HepG2 (cell line): Measurements from ENCODE around the gene PLIN5. TPM values are rescaled to one million over a fixed set of nuclear protein-coding genes. Genes with fewer than 3 reads are reported as not detected.

Experiments used
- ARHGAP35 ChIP-seq: sonication (generic); formaldehyde crosslinking; IDR thresholded peaks from 2 replicates; pipeline ENCODE4 v1.9.0; 2022; ENCODE audit warnings: mild to moderate bottlenecking, inconsistent platforms, moderate library complexity, missing genetic modification reagents, borderline replicate concordance
- BRD4 ChIP-seq: sonication (generic); formaldehyde crosslinking; IDR thresholded peaks from 2 replicates; pipeline ENCODE4 v1.4.0; 2020; ENCODE audit warnings: missing genetic modification reagents
- KDM3A ChIP-seq: IDR thresholded peaks from 2 replicates; pipeline ENCODE4 v1.6.1; 2018; ENCODE audit warnings: low read depth, missing compliant biosample characterization
- MXD4 ChIP-seq: IDR thresholded peaks from 2 replicates; pipeline ENCODE4 v1.6.1; 2016; ENCODE audit warnings: mild to moderate bottlenecking, missing biosample characterization, missing genetic modification reagents
- RXRB ChIP-seq: IDR thresholded peaks from 2 replicates; pipeline ENCODE4 v1.6.1; 2016; ENCODE audit warnings: borderline replicate concordance, missing genetic modification reagents, missing compliant biosample characterization
- SALL1 ChIP-seq: sonication (generic); formaldehyde crosslinking; IDR thresholded peaks from 2 replicates; pipeline ENCODE4 v1.8.0; 2022; ENCODE audit warnings: mild to moderate bottlenecking, missing genetic modification reagents
- TFDP1 ChIP-seq: IDR thresholded peaks from 2 replicates; pipeline ENCODE4 v1.6.1; 2016; ENCODE audit warnings: missing compliant biosample characterization, missing genetic modification reagents, borderline replicate concordance
- ZFP62 ChIP-seq: sonication (generic); formaldehyde crosslinking; IDR thresholded peaks from 2 replicates; pipeline ENCODE4 v1.4.0; 2020; ENCODE audit warnings: missing genetic modification reagents
- ZKSCAN8 ChIP-seq: IDR thresholded peaks from 2 replicates; pipeline ENCODE4 v1.6.1; 2016; ENCODE audit warnings: borderline replicate concordance, missing genetic modification reagents, missing compliant biosample characterization
- ZNF205 ChIP-seq: IDR thresholded peaks from 2 replicates; pipeline ENCODE4 v1.6.1; 2018; ENCODE audit warnings: missing biosample characterization, missing genetic modification reagents
- ZNF207 ChIP-seq: fragments of 450-650 bp; IDR thresholded peaks from 2 replicates; pipeline ENCODE4 v1.6.1; 2016; ENCODE audit warnings: antibody characterized with exemption, borderline replicate concordance
- ZNF224 ChIP-seq: sonication (generic); formaldehyde crosslinking; IDR thresholded peaks from 2 replicates; pipeline ENCODE4 v1.5.0; 2020; ENCODE audit warnings: mild to moderate bottlenecking, missing genetic modification reagents
- ZNF230 ChIP-seq: sonication (generic); formaldehyde crosslinking; IDR thresholded peaks from 2 replicates; pipeline ENCODE4 v1.4.0; 2020; ENCODE audit warnings: mild to moderate bottlenecking, missing genetic modification reagents
- ZNF513 ChIP-seq: sonication (generic); formaldehyde crosslinking; conservative IDR thresholded peaks from 2 replicates; pipeline ENCODE4 v1.5.0; 2020; ENCODE audit warnings: missing genetic modification reagents
- polyA plus RNA-seq, 8 experiments: library from polyadenylated mRNA; depleted of rRNA in 3 of 8; stranded (reverse) in 7 of 8; unstranded in 1 of 8; fragments of >200 nt; fragmentation: Illumina TruSeq in 4 of 8; extraction: Trizol in 4 of 8; gene quantifications; 2 replicates each; pipeline versions ENCODE4 v1.2.1 to v1.2.3, GENCODE V29; 2011 to 2016; ENCODE audit warnings: low read depth in 4 of 8, missing spikeins in 1 of 8, mixed read lengths in 1 of 8; ENCODE audit not compliant: insufficient read depth in 1 of 8
- total RNA-seq, 5 experiments: library from RNA; depleted of rRNA; stranded (reverse); fragments of >200 nt; fragmentation: Illumina TruSeq; extraction: Trizol; gene quantifications; 2 replicates each; pipeline ENCODE4 v1.2.3, GENCODE V29; 2016; ENCODE audit warnings: low read depth in 1 of 5
- TF ChIP-seq, protein P1 (sequence below): IDR thresholded peaks from 2 replicates; pipeline ENCODE4 v1.6.1; 2016; ENCODE audit warnings: low read depth, borderline replicate concordance
- TF ChIP-seq, protein P2 (sequence below): sonication (generic); formaldehyde crosslinking; IDR thresholded peaks from 2 replicates; pipeline ENCODE4 v1.4.0; 2020; ENCODE audit warnings: mild to moderate bottlenecking, missing genetic modification reagents
- TF ChIP-seq, protein P3 (sequence below): sonication (generic); formaldehyde crosslinking; IDR thresholded peaks from 2 replicates; pipeline ENCODE4 v1.4.0; 2020; ENCODE audit warnings: missing genetic modification reagents
- TF ChIP-seq, protein P4 (sequence below): sonication (generic); formaldehyde crosslinking; IDR thresholded peaks from 2 replicates; pipeline ENCODE4 v1.4.0; 2020; ENCODE audit warnings: mild to moderate bottlenecking, low read depth, missing genetic modification reagents

PLIN5 gene
- total and polyA plus RNA-seq, 2 of the 13 experiments (the other 11 are each of a cell fraction or from before 2014, with no cell fraction given): 1.8 to 4.8 TPM

DNA sequence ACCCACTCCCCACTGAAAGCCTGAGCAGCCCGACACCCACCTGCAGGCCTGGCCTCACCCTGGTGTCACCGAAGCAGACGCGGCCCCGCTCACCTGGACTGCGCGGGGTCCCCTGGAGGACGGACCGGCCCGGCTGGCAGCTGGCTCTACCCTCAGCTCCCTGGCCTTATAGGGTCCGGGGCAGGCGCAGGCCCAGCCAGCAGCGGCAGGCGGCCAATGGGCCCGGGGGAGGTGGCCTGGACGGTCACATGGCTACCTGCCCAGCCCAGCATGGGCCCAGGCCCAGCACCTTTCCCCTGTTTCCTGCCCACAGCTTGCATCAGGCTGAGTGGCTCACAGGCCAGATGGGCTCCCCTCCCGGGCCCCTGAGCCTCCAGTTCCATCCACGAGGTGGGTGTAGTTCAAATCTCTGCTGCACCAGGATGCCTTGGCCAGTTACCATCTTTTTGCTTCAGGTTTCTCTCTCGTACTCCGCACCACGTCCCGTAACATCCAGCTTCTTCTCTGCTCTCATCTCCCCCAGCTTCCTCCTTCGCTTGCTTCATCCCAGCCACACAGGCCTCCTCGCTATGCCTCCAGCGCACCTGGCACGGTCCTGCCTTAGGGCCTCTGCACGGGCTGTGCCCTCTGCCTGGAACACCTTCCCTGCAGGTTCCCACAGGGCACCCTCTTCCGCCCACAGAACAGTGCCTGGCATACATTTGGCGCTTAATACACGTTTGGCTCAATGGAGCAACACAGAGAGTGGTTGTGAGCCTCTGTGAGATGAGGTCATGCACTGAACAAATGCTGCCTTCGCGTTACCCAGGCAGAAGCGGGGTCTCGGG, 16.5 kb downstream of the PLIN5 start, which contains the start of gene PLIN4 (continued):
- TF ChIP-seq ZNF513 (CRISPR knock-in tag) (no peak), ZNF205 (no peak), ZNF207 (no peak), ZFP62 (CRISPR knock-in tag) (no peak), RXRB (CRISPR knock-in tag) (peak; percentile 71; the same call in 1 of the 2 replicates), MXD4 (CRISPR knock-in tag) (peak; percentile 48; the same call in 1 of the 2 replicates), ZKSCAN8 (peak; percentile 85), ZNF224 (CRISPR knock-in tag) (no peak), ARHGAP35 (CRISPR knock-in tag) (no peak; the same call in 1 of the 2 replicates), SALL1 (peak; percentile 54; the same call in 1 of the 2 replicates), ZNF230 (CRISPR knock-in tag) (no peak), BRD4 (peak; percentile 27; the same call in 1 of the 2 replicates), KDM3A (CRISPR knock-in tag) (no peak), TFDP1 (CRISPR knock-in tag) (peak; percentile 38; the same call in 1 of the 2 replicates)
- TF ChIP-seq, protein P1, sequence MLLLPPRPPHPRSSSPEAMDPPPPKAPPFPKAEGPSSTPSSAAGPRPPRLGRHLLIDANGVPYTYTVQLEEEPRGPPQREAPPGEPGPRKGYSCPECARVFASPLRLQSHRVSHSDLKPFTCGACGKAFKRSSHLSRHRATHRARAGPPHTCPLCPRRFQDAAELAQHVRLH (CRISPR knock-in tag): no peak; the same call in 1 of the 2 replicates
- TF ChIP-seq, protein P2, sequence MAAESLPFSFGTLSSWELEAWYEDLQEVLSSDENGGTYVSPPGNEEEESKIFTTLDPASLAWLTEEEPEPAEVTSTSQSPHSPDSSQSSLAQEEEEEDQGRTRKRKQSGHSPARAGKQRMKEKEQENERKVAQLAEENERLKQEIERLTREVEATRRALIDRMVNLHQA (CRISPR knock-in tag): no peak
- TF ChIP-seq, protein P3, sequence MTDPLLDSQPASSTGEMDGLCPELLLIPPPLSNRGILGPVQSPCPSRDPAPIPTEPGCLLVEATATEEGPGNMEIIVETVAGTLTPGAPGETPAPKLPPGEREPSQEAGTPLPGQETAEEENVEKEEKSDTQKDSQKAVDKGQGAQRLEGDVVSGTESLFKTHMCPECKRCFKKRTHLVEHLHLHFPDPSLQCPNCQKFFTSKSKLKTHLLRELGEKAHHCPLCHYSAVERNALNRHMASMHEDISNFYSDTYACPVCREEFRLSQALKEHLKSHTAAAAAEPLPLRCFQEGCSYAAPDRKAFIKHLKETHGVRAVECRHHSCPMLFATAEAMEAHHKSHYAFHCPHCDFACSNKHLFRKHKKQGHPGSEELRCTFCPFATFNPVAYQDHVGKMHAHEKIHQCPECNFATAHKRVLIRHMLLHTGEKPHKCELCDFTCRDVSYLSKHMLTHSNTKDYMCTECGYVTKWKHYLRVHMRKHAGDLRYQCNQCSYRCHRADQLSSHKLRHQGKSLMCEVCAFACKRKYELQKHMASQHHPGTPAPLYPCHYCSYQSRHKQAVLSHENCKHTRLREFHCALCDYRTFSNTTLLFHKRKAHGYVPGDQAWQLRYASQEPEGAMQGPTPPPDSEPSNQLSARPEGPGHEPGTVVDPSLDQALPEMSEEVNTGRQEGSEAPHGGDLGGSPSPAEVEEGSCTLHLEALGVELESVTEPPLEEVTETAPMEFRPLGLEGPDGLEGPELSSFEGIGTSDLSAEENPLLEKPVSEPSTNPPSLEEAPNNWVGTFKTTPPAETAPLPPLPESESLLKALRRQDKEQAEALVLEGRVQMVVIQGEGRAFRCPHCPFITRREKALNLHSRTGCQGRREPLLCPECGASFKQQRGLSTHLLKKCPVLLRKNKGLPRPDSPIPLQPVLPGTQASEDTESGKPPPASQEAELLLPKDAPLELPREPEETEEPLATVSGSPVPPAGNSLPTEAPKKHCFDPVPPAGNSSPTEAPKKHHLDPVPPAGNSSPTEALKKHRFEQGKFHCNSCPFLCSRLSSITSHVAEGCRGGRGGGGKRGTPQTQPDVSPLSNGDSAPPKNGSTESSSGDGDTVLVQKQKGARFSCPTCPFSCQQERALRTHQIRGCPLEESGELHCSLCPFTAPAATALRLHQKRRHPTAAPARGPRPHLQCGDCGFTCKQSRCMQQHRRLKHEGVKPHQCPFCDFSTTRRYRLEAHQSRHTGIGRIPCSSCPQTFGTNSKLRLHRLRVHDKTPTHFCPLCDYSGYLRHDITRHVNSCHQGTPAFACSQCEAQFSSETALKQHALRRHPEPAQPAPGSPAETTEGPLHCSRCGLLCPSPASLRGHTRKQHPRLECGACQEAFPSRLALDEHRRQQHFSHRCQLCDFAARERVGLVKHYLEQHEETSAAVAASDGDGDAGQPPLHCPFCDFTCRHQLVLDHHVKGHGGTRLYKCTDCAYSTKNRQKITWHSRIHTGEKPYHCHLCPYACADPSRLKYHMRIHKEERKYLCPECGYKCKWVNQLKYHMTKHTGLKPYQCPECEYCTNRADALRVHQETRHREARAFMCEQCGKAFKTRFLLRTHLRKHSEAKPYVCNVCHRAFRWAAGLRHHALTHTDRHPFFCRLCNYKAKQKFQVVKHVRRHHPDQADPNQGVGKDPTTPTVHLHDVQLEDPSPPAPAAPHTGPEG (CRISPR knock-in tag): no peak
- TF ChIP-seq, protein P4, sequence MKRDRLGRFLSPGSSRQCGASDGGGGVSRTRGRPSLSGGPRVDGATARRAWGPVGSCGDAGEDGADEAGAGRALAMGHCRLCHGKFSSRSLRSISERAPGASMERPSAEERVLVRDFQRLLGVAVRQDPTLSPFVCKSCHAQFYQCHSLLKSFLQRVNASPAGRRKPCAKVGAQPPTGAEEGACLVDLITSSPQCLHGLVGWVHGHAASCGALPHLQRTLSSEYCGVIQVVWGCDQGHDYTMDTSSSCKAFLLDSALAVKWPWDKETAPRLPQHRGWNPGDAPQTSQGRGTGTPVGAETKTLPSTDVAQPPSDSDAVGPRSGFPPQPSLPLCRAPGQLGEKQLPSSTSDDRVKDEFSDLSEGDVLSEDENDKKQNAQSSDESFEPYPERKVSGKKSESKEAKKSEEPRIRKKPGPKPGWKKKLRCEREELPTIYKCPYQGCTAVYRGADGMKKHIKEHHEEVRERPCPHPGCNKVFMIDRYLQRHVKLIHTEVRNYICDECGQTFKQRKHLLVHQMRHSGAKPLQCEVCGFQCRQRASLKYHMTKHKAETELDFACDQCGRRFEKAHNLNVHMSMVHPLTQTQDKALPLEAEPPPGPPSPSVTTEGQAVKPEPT (CRISPR knock-in tag): no peak
